HEK293 (cell line): ENCODE data around the gene HSPA4.

Experiments used
- BCL6B ChIP-seq: fragments of 450-650 bp; formaldehyde crosslinking; IDR thresholded peaks from 2 replicates; pipeline ENCODE4 v1.5.1; 2017; ENCODE audit warnings: missing biosample characterization, missing genetic modification characterization
- GLI4 ChIP-seq: fragments of 450-650 bp; formaldehyde crosslinking; IDR thresholded peaks from 2 replicates; pipeline ENCODE4 v1.5.1; 2016; ENCODE audit warnings: missing biosample characterization, missing genetic modification characterization
- GLIS1 ChIP-seq: fragments of 450-650 bp; formaldehyde crosslinking; IDR thresholded peaks from 2 replicates; pipeline ENCODE4 v1.5.1; 2016; ENCODE audit warnings: missing biosample characterization, missing genetic modification characterization
- KLF1 ChIP-seq: fragments of 450-650 bp; formaldehyde crosslinking; IDR thresholded peaks from 2 replicates; pipeline ENCODE4 v1.5.1; 2016; ENCODE audit warnings: missing biosample characterization, missing genetic modification characterization
- KLF10 ChIP-seq: fragments of 450-650 bp; IDR thresholded peaks from 2 replicates; pipeline ENCODE4 v1.5.1; 2018; ENCODE audit warnings: missing biosample characterization, mild to moderate bottlenecking, missing genetic modification characterization
- KLF9 ChIP-seq: fragments of 450-650 bp; formaldehyde crosslinking; IDR thresholded peaks from 2 replicates; pipeline ENCODE4 v1.5.1; 2016; ENCODE audit warnings: missing biosample characterization, missing genetic modification characterization, low read depth
- PRDM4 ChIP-seq: fragments of 450-650 bp; formaldehyde crosslinking; IDR thresholded peaks from 2 replicates; pipeline ENCODE4 v1.5.1; 2017; ENCODE audit warnings: missing biosample characterization, missing genetic modification characterization
- REPIN1 ChIP-seq: fragments of 450-650 bp; formaldehyde crosslinking; IDR thresholded peaks from 2 replicates; pipeline ENCODE4 v1.5.1; 2017; ENCODE audit warnings: missing biosample characterization, missing genetic modification characterization, low read depth
- SALL2 ChIP-seq: fragments of 450-650 bp; formaldehyde crosslinking; IDR thresholded peaks from 2 replicates; pipeline ENCODE4 v1.5.0; 2017; ENCODE audit warnings: missing biosample characterization, mild to moderate bottlenecking, missing genetic modification characterization, borderline replicate concordance
- SP2 ChIP-seq: fragments of 450-650 bp; formaldehyde crosslinking; IDR thresholded peaks from 2 replicates; pipeline ENCODE4 v1.5.1; 2016; ENCODE audit warnings: missing biosample characterization, missing genetic modification characterization
- ZBTB11 ChIP-seq: fragments of 450-650 bp; formaldehyde crosslinking; conservative IDR thresholded peaks from 2 replicates; pipeline ENCODE4 v1.5.1; 2016; ENCODE audit warnings: low read depth, missing biosample characterization, missing genetic modification characterization
- ZBTB17 ChIP-seq: fragments of 450-650 bp; formaldehyde crosslinking; IDR thresholded peaks from 2 replicates; pipeline ENCODE4 v1.5.1; 2016; ENCODE audit warnings: missing biosample characterization, missing genetic modification characterization
- ZBTB48 ChIP-seq: fragments of 450-650 bp; formaldehyde crosslinking; IDR thresholded peaks from 2 replicates; pipeline ENCODE4 v1.5.1; 2016; ENCODE audit warnings: missing biosample characterization, missing genetic modification characterization
- ZBTB8A ChIP-seq: fragments of 450-650 bp; formaldehyde crosslinking; IDR thresholded peaks from 2 replicates; pipeline ENCODE4 v1.5.1; 2016; ENCODE audit warnings: missing biosample characterization, missing genetic modification characterization
- ZIC2 ChIP-seq: fragments of 450-650 bp; formaldehyde crosslinking; IDR thresholded peaks from 2 replicates; pipeline ENCODE4 v1.5.1; 2016; ENCODE audit warnings: missing biosample characterization, missing genetic modification characterization
- ZNF140 ChIP-seq: fragments of 450-650 bp; formaldehyde crosslinking; IDR thresholded peaks from 2 replicates; pipeline ENCODE4 v1.5.1; 2016; ENCODE audit warnings: missing biosample characterization, missing genetic modification characterization
- ZNF157 ChIP-seq: fragments of 450-650 bp; formaldehyde crosslinking; IDR thresholded peaks from 2 replicates; pipeline ENCODE4 v1.5.1; 2016; ENCODE audit warnings: missing biosample characterization, missing genetic modification characterization
- ZNF211 ChIP-seq: fragments of 450-650 bp; formaldehyde crosslinking; IDR thresholded peaks from 2 replicates; pipeline ENCODE4 v1.5.1; 2016; ENCODE audit warnings: low read depth, missing biosample characterization, missing genetic modification characterization
- ZNF248 ChIP-seq: fragments of 450-650 bp; formaldehyde crosslinking; IDR thresholded peaks from 2 replicates; pipeline ENCODE4 v1.5.1; 2017; ENCODE audit warnings: missing biosample characterization, missing genetic modification characterization
- ZNF280D ChIP-seq: fragments of 450-650 bp; formaldehyde crosslinking; IDR thresholded peaks from 2 replicates; pipeline ENCODE4 v1.5.1; 2016; ENCODE audit warnings: missing biosample characterization, missing genetic modification characterization
- ZNF335 ChIP-seq: fragments of 450-650 bp; formaldehyde crosslinking; conservative IDR thresholded peaks from 2 replicates; pipeline ENCODE4 v1.5.1; 2016; ENCODE audit warnings: missing biosample characterization, missing genetic modification characterization
- ZNF354C ChIP-seq: fragments of 450-650 bp; formaldehyde crosslinking; IDR thresholded peaks from 2 replicates; pipeline ENCODE4 v1.5.1; 2016; ENCODE audit warnings: missing biosample characterization, missing genetic modification characterization, low read depth, borderline replicate concordance
- ZNF366 ChIP-seq: fragments of 450-650 bp; formaldehyde crosslinking; conservative IDR thresholded peaks from 2 replicates; pipeline ENCODE4 v1.5.1; 2016; ENCODE audit warnings: missing biosample characterization, missing genetic modification characterization
- ZNF391 ChIP-seq: fragments of 450-650 bp; formaldehyde crosslinking; IDR thresholded peaks from 2 replicates; pipeline ENCODE4 v1.5.1; 2016; ENCODE audit warnings: low read depth, missing biosample characterization, missing genetic modification characterization, borderline replicate concordance
- ZNF530 ChIP-seq: fragments of 450-650 bp; formaldehyde crosslinking; IDR thresholded peaks from 2 replicates; pipeline ENCODE4 v1.5.1; 2016; ENCODE audit warnings: low read depth, missing biosample characterization, missing genetic modification characterization
- ZNF596 ChIP-seq: fragments of 450-650 bp; IDR thresholded peaks from 2 replicates; pipeline ENCODE4 v1.5.0; 2018; ENCODE audit warnings: missing biosample characterization, mild to moderate bottlenecking, missing genetic modification characterization, moderate library complexity
- ZNF610 ChIP-seq: fragments of 450-650 bp; formaldehyde crosslinking; IDR thresholded peaks from 2 replicates; pipeline ENCODE4 v1.5.1; 2016; ENCODE audit warnings: missing biosample characterization, missing genetic modification characterization, borderline replicate concordance
- ZNF629 ChIP-seq: fragments of 450-650 bp; formaldehyde crosslinking; IDR thresholded peaks from 2 replicates; pipeline ENCODE4 v1.5.1; 2017; ENCODE audit warnings: missing biosample characterization, missing genetic modification characterization
- ZSCAN30 ChIP-seq: fragments of 450-650 bp; IDR thresholded peaks from 2 replicates; pipeline ENCODE4 v1.5.1; 2018; ENCODE audit warnings: missing biosample characterization, mild to moderate bottlenecking, missing genetic modification characterization, moderate library complexity

The HSPA4 gene

GRCh38 chr5:133052317-133053175 lies 733 bp downstream of the HSPA4 start (continued):
- TF ChIP-seq ZNF354C (tag by site-specific recombination) = no peak
- no peak for TF ChIP-seq ZNF366 (tag by site-specific recombination)
- no peak for TF ChIP-seq KLF1 (tag by site-specific recombination)
- TF ChIP-seq ZNF629 (tag by site-specific recombination) = 0 out of 2 replicates have a peak, but pooled peaks have one; percentile 9
- TF ChIP-seq ZBTB48 (tag by site-specific recombination) = peak; percentile 41; the same call in 1 of the 2 replicates
- TF ChIP-seq ZNF596 = peak; percentile 56; the same call in 1 of the 2 replicates
- no peak for TF ChIP-seq ZNF248 (tag by site-specific recombination)
- TF ChIP-seq SALL2 (tag by site-specific recombination) = no peak
- TF ChIP-seq ZNF140 (tag by site-specific recombination) = no peak
- TF ChIP-seq ZBTB8A (tag by site-specific recombination) = 0 out of 2 replicates have a peak, but pooled peaks have one; percentile 7
- TF ChIP-seq ZIC2 (tag by site-specific recombination) = no peak
- peak; percentile 60; the same call in 1 of the 2 replicates for TF ChIP-seq ZNF335 (tag by site-specific recombination)
- no peak for TF ChIP-seq ZNF391 (tag by site-specific recombination)
- TF ChIP-seq ZNF280D = no peak
- no peak for TF ChIP-seq ZNF211 (tag by site-specific recombination)
- no peak for TF ChIP-seq ZNF157
- TF ChIP-seq SP2 (tag by site-specific recombination) = peak; percentile 19; the same call in 1 of the 2 replicates
- no peak for TF ChIP-seq BCL6B (tag by site-specific recombination)
- peak; percentile 64; the same call in 1 of the 2 replicates for TF ChIP-seq KLF9 (tag by site-specific recombination)
- TF ChIP-seq KLF10 (tag by site-specific recombination) = peak; percentile 19; the same call in 1 of the 2 replicates
- TF ChIP-seq ZNF610 (tag by site-specific recombination) = no peak
- TF ChIP-seq REPIN1 = 0 out of 2 replicates have a peak, but pooled peaks have one; percentile 41
- TF ChIP-seq ZNF530 (tag by site-specific recombination) = no peak
- no peak for TF ChIP-seq GLIS1 (tag by site-specific recombination)
- peak; percentile 73; the same call in 1 of the 2 replicates for TF ChIP-seq GLI4 (tag by site-specific recombination)
- peak; percentile 44; the same call in 1 of the 2 replicates for TF ChIP-seq ZBTB11 (tag by site-specific recombination)
- no peak for TF ChIP-seq PRDM4 (tag by site-specific recombination)
- TF ChIP-seq ZSCAN30 = 0 out of 2 replicates have a peak, but pooled peaks have one; percentile 9
- TF ChIP-seq ZBTB17 = peak; percentile 64
